Ovary (tissue), 9 donors: ENCODE data around the gene NR5A2. TPM values are rescaled to one million over a fixed set of nuclear protein-coding genes. Genes with fewer than 3 reads are reported as not detected.

Experiments used
- DNase-seq, 5 donors: peaks; one replicate each; pipeline ENCODE4 v3.0.0-alpha.2; 2019 to 2020
- H3K27ac ChIP-seq, 2 donors: fragments of 200-600 bp; one replicate each; pipeline versions ENCODE4 v1.5.1 to v1.8.0; 2019 to 2022
- H3K27me3 ChIP-seq: fragments of 200-600 bp; one replicate; pipeline ENCODE4 v1.8.0; 2022
- H3K36me3 ChIP-seq: fragments of 200-600 bp; sonication (generic); one replicate; pipeline ENCODE4 v1.5.1; 2019
- H3K4me1 ChIP-seq: one replicate; pipeline ENCODE4 v1.8.1; 2013; ENCODE audit warnings: mild to moderate bottlenecking, moderate library complexity; ENCODE audit not compliant: insufficient read depth
- H3K4me3 ChIP-seq: fragments of 200-600 bp; sonication (generic); one replicate; pipeline ENCODE4 v1.5.1; 2017
- H3K9me3 ChIP-seq, 2 donors: fragments of 200-600 bp in 1 of 2; sonication (generic) in 1 of 2; one replicate each; pipeline versions ENCODE4 v1.5.1 to v1.8.1; 2013 to 2019; ENCODE audit warnings: mild to moderate bottlenecking in 1 of 2, moderate library complexity in 1 of 2
- EP300 ChIP-seq: sonication (generic); formaldehyde crosslinking; IDR thresholded peaks from one replicate; pipeline ENCODE4 v1.6.1; 2017; ENCODE audit warnings: antibody characterized with exemption
- POLR2A ChIP-seq: fragments of 450-650 bp; IDR thresholded peaks from one replicate; pipeline ENCODE4 v1.6.1; 2017; ENCODE audit warnings: antibody characterized with exemption, mild to moderate bottlenecking, moderate library complexity
- WGBS, 3 donors: extraction: QIAGEN DNeasy Blood & Tissue Kit in 1 of 3; methylation state at CpG; one replicate each; pipeline versions ENCODE4 v1.1.5 to v1.1.7; 2013 to 2017; 5-methylcytosine and 5-hydroxymethylcytosine counted together
- intact Hi-C, 4 donors: fragments of 100-400 bp; cut with DNase I; formaldehyde crosslinking; loops; one replicate each; pipeline versions ENCODE4 v1.11.0 to v1.15.1; 2022 to 2023
- polyA plus RNA-seq, 2 donors: library from polyadenylated mRNA; stranded (reverse); fragments of 200-250 nt in 1 of 2; fragments of 350-450 nt in 1 of 2; fragmentation: Illumina TruSeq in 1 of 2; extraction: RNeasy Lipid Tissue Mini Kit (QIAGEN cat#74804) in 1 of 2; gene quantifications; one replicate each; pipeline ENCODE4 v1.2.3, GENCODE V29; 2013 to 2014
- total RNA-seq, 7 donors: library from RNA; depleted of rRNA in 2 of 7; stranded (reverse); fragments of >200 nt in 2 of 7; fragmentation: NEBNext Ultra II Directional in 3 of 7; extraction: Animal tissue kit (Norgen Biotek cat#: 25700) in 3 of 7; gene quantifications; one replicate each; pipeline versions ENCODE4 v1.1.0 to v1.2.4, GENCODE V29; 2016 to 2023
- TF ChIP-seq, protein P1 (sequence below), 3 donors: fragments of 450-650 bp in 2 of 3; fragments of 200-600 bp in 1 of 3; IDR thresholded peaks; one replicate each; pipeline versions ENCODE4 v1.5.1 to v1.8.0; 2016 to 2022; ENCODE audit warnings: antibody characterized with exemption in 3 of 3, mild to moderate bottlenecking in 1 of 3
- donor health status: DM: no; HTN: no; CAD: no; lungs with moderate emphysema.
- donor health status: DM: no; HTN: no; CAD: no.
- donor health status: Bipolar disorder and iron deficiency.
- donor health status: DM: yes; HTN: yes; CAD: no.
- donor health status: DM: no; HTN: no; CAD: no.
- donor health status: DM: yes; HTN: yes; CAD: no.

Gene NR5A2
- total and polyA plus RNA-seq, 9 donors: 1.5 to 45.8 (median 3.0) TPM

DNA sequence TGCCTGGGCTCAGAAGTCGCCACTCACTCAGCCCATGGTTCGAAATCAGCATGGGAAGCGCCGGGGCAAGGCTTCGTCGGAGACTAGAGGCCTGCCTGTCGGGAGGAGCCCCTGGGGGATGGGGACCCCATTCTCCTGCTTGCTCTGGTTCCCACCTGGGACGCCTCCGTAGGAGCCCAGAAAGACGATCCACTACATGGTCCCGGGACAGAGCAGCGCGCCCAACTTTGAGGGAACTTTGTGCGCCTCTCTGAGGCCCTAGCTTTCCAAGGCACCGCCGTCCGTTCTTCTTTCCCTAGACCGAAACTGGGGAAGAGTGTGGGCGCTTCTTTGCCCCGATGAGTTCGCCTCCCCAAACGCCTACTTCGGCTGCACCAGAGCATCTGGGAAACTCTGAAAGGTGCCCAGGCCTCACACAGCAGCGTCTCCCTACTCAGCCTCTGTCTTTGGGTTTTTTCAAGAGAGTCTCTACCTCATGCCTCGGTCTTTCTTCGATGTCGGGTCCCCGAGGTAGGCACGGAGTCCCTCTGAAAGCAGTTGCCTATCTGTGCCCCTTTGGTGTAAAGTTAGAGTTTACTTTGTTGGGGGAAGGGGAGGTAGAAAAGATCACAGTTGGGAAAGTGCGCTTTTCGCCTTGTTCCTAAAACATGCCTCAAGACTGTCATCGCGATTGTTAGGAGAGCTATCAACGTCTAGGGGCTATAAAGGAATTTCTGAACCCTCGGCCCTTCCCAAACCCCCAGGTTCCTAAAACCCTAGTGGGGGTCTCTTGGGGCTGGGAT is 14.0 kb downstream of the NR5A2 start:
- no peaks in the 10 kb centered on the region for H3K27me3 ChIP-seq
- no peaks in the 10 kb centered on the region for H3K36me3 ChIP-seq
- no peaks in the 10 kb centered on the region for H3K9me3 ChIP-seq
- intact Hi-C loops: no loop called here
- H3K4me3 ChIP-seq: peak overlapping the region; percentile 15
- H3K4me1 ChIP-seq: peaks cover 5% of the 10 kb centered on the region
- no peak overlapping the region for H3K27ac ChIP-seq
- TF ChIP-seq, protein P1, sequence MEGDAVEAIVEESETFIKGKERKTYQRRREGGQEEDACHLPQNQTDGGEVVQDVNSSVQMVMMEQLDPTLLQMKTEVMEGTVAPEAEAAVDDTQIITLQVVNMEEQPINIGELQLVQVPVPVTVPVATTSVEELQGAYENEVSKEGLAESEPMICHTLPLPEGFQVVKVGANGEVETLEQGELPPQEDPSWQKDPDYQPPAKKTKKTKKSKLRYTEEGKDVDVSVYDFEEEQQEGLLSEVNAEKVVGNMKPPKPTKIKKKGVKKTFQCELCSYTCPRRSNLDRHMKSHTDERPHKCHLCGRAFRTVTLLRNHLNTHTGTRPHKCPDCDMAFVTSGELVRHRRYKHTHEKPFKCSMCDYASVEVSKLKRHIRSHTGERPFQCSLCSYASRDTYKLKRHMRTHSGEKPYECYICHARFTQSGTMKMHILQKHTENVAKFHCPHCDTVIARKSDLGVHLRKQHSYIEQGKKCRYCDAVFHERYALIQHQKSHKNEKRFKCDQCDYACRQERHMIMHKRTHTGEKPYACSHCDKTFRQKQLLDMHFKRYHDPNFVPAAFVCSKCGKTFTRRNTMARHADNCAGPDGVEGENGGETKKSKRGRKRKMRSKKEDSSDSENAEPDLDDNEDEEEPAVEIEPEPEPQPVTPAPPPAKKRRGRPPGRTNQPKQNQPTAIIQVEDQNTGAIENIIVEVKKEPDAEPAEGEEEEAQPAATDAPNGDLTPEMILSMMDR (IDR thresholded peaks at IDR 0.05): no peak
- TF ChIP-seq POLR2A: no peak
- no peak for TF ChIP-seq EP300
- WGBS, 3 donors: 23 to 26% (median 24%) methylated on average over 35 of the region's 35 CpGs
- DNase-seq: no peak

DNA sequence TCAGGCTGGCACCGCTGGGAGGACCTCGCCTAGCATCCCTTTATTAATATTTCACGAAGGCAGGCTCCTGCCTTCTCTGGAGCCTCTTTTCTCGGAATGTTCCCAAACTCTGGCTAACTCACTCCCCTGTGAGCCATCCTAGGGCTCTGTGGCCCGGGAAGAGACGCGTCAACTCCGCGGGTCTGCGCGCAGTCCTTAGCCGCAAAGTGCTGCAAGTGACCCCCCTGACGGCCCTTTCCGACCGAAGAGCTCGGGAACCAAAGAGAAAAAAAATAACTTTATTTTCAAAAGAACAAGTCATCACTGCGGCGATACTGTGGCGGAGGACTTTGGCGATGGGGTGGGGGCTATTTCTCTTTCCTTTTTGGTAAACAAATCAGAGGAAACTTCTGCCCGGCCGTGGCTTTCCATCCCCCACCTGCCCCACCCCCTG is 14.6 kb downstream of the NR5A2 start:
- H3K9me3 ChIP-seq: no peaks in the 10 kb centered on the region
- H3K27ac ChIP-seq: no peak overlapping the region
- H3K27me3 ChIP-seq: no peaks in the 10 kb centered on the region
- WGBS, 3 donors: 7 to 9% (median 8%) methylated on average over 22 of the region's 22 CpGs
- intact Hi-C loops: no loop called here
- H3K4me1 ChIP-seq: peaks cover 5% of the 10 kb centered on the region
- no peaks in the 10 kb centered on the region for H3K36me3 ChIP-seq
- H3K4me3 ChIP-seq: peak overlapping the region; percentile 15
- TF ChIP-seq EP300: no peak
- no peak for TF ChIP-seq POLR2A
- TF ChIP-seq, protein P1 (IDR thresholded peaks at IDR 0.05): no peak
- DNase-seq: no peak

DNA sequence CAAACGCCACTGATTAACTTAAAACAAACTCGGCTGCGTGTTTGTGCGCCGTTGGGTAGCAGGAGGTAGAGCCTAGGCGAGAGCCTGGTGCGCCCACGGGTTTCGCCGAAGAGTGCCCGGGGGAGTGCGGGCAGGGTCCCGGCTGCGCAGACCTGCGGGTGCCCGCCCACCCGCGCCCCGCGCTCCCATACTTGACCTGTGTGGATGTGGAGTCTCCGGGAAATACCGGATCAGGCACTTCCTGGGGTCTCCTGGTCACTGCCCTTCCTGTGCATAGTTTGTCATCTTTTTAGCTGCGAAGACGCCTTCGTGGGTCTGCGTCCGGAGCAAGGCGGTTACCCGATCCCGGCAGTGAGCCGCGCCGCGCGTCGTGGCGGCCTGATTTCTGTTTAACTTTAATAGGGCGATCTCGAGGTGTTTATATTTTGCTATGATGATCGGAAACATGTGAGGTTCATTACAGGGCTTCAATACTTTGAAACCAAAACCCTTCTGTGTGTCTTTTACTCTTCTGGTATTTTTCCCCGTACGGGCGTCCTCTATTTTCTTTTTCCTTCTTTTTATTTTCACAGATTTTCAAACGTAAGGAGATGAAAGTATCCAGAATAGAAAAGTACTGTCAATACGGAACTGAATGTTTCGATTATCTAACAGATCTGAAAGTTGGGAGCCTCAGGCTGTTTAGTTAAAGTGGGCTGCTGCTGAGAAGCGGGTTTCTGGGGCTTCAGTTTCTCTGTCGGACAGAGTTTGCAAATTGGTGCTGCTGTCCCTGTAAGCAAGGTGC is 15.2 kb downstream of the NR5A2 start:
- WGBS, 3 donors: 5 to 7% (median 6%) methylated on average over 46 to 48 of the region's 48 CpGs
- no peak for DNase-seq
- intact Hi-C loops: no loop called here
- TF ChIP-seq POLR2A (no peak), EP300 (no peak)
- TF ChIP-seq, protein P1 (IDR thresholded peaks at IDR 0.05): no peak
- Histone ChIP-seq H3K36me3 (no peaks in the 10 kb centered on the region), H3K27ac (no peak overlapping the region), H3K4me1 (peaks cover 5% of the 10 kb centered on the region), H3K9me3 (no peaks in the 10 kb centered on the region), H3K4me3 (peak overlapping the region; percentile 15), H3K27me3 (no peaks in the 10 kb centered on the region)

DNA sequence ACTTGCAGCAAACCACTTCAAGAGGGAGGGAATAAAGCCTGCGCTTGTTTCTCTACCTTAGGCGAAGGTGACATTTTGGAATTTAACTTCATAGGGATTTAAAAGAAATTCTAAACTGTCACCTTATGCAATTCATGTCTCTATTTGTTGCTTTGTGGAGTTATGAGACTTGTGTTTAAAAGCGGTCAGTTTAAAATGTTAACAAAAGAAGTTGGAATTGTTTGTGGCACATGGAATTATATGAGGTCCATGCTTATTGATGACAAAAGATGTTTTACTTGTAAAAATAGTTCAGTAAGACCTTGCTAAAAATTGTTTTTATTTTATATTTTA is 15.8 kb downstream of the NR5A2 start:
- H3K36me3 ChIP-seq: no peaks in the 10 kb centered on the region
- no peak overlapping the region for H3K27ac ChIP-seq
- no peak overlapping the region for H3K4me3 ChIP-seq
- DNase-seq: no peak
- TF ChIP-seq, protein P1 (IDR thresholded peaks at IDR 0.05): no peak
- TF ChIP-seq POLR2A: no peak
- TF ChIP-seq EP300: no peak
- intact Hi-C loops: no loop called here
- peaks cover 5% of the 10 kb centered on the region for H3K4me1 ChIP-seq
- 22 to 33% (median 26%) methylated on average over 3 of the region's 3 CpGs for WGBS, 3 donors
- no peaks in the 10 kb centered on the region for H3K9me3 ChIP-seq
- no peaks in the 10 kb centered on the region for H3K27me3 ChIP-seq
